GM18526 (cell line): Measurements from ENCODE around the gene FANCF.

Experiments
- POLR2A ChIP-seq: IDR thresholded peaks from 3 replicates; pipeline ENCODE4 v1.6.1; 2011; ENCODE audit not compliant: insufficient read length; ENCODE audit errors: extremely low read depth

The FANCF gene

DNA sequence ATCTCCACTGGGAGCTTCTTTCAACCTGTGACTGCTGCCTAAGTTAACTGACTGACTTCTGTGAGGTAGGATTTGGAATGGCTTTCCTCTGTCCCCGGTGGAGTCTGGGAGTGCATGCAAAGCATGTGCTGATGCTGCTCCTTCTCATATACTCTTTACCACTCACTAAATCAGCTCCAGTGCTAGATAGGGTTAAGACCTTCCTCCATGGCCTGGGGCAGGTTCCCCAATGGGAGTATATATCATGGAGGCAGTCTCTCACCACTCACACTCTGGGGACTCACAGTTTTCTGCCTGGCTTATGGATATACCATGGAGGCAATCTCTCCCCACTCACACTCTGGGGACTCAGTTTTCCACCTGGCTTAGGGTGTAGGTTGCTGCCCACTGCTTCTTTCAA is 10.1 kb upstream of the FANCF start:
- TF ChIP-seq POLR2A, result no peak

DNA sequence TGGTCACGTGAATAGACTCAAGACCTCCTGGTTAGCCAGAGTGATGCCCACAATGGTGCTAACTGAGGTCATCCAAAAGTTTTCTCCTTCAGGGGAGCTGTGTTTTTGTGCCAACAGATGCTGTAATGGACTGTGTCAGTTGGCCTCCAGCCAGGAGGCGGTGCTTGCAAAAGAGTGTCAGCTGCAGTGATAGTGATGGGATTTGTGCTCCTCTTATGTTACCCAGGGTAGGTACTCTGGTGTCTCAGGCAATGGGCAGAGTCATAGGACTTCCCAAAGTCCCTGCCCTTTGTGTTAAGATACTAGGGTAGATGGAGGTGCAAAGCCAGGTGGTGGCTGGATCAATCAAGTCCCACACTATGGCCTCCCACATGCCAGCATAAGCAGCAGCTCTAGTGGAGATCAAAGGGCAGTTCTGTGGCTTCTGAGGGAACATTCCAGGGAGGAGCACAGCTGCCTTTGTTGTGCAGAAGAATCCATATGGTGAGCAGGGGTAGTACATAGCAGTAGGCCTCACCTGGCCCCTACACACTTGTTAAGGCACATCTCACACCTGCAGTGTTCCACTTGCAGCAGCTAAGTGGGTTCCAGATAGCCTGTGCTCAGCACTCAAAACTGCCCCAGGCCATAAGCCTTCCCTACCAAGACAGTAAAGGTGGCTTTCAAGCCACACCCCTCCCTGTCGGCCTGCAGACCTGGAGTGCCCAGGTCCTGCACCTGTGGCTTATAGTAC is 9.4 kb upstream of the FANCF start:
- TF ChIP-seq POLR2A, result no peak

DNA sequence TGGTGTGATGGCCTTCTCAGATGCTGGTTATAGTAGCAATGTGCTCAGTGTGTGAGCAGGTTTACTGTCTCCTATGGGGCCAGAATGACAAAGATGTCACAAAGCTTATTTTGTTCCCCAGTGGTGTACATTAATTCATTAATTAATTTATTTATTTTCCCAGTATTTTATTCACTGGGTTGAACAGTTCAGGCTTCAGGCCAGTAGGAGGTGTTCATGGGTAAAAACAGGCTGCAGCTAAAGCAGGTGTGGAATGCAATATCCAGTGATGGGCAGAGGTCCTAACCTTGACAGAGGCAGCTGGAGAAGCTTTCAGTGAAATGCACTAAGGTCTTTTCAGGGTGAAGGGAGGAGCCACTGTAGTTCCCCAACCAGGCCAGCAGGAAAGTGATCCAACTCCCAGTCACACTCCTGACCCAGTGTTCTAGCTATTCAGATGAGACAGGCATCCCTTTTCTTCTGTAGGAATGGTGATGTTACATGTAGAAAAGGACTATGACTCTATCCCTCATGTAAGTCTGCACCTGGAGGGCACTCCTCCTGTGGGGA is 7.8 kb upstream of the FANCF start:
- no peak for TF ChIP-seq POLR2A

DNA sequence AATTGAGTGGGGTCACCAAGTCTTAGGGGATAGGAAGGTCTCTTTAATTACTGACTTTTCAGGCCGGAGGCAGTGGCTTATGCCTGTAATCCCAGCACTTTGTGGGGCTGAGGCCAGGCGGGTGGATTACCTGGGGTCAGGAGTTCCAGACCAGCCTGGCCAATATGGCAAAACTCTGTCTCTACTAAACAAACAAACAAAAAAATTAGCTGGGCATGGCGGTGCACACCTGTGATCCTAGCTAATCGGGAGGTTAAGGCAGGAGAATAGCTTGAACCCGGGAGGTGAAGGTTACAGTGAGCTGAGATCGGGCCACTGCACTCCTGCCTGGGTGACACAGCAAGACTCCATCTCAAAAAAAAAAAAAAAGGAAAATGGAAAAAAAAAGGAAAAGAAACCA is 1.8 kb upstream of the FANCF start:
- no peak for TF ChIP-seq POLR2A

DNA sequence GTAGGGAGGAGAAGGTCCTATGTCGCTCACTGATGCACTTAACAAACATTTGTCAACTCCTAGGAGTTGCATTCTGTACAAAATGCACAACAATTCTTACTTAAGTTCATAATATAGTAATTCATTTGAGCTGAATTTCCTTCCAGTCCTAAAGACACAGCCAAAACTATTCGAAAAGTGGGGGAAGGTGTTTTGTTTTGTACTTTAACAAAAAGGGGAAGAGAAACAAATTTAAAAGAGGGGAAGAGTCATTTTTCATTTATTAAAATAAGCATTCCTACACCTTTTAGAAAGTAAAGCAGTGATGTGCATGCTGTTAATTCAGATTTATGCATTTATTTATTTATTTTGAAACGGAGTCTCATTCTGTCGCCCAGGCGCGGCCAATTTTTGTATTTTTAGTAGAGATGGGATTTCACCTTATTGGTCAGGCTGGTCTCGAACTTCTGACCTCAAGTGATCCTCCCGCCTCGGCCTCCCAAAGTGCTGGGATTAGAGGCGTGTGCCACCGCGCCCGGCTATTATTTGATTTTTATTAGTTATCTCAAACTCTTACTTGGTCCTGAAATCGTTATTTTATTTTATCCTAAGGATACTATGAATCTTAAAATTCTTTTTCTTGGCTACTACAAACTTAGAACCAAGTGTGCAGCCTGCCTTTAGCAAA is 1.1 kb upstream of the FANCF start:
- no peak for TF ChIP-seq POLR2A

DNA sequence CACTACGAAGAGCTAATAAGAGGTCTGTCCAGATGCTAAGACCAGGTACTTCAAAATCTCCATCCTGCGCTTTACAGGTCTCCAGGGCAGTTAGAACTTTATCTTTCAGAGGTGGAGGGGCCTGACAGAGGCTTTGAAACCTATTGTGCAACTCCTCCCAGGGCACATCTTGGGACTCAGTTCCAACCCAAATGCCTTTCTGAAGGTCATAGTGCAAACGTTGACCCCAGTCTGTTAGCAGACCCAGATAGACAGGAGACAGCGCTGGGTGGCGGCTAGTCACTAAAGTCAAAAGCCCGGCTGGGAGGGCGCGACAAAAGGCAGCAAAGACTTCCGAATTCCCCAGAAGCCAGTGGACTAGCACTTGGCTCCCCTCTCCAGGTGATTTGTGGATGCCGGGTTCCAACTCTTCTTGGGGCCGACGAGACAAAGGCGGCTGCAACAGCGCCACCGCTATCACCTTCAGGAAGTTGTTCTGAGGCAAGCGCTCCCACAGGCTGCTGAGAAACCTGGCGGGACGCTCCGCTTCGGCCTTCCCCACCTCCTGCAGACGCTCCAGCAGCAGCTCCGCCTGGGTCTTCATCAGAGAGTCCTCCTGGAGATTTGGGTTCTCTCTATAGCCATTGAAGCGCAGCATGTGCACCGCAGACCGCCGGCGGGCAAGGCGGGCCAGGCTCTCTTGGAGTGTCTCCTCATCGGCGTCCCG is 728 bp downstream of the FANCF start:
- TF ChIP-seq POLR2A, result no peak

DNA sequence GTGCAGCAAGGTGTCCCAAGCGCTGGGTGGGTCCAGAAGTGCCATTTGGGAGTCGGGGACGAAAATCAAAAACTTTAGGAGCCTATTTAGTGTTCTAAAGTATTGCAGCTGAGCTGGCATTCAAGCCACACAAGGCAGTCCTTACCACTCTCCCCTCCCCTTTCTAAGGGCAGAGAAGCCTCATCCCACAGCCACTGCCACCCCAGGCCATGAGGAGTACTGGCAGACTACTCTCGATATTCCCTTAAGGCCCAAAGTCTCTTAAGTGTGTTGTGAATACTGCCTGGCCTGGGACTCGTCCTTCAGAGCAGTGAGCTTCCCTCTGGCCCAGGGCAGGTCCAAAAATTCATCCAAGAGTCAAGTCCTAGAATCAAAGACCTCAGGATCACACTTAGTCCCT is 7.8 kb downstream of the FANCF start:
- no peak for TF ChIP-seq POLR2A

DNA sequence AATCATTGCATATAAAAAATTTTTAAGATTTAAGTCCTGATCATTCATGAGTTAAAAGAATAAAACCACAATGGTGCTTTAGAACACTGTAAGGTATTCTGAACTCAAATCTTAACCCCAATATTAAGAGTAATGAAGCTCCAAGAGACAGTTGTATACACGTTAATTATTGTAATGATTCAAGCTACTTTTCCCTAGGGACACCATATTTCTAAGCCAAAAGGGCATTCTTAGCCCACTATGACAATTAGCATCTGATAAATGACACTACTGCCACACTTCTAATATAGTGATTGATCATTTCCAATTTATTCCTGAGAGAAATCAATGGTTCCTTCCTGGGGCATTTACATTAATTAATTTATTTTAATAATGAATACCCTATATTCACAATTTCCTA is 21.7 kb downstream of the FANCF start:
- TF ChIP-seq POLR2A, result no peak

DNA sequence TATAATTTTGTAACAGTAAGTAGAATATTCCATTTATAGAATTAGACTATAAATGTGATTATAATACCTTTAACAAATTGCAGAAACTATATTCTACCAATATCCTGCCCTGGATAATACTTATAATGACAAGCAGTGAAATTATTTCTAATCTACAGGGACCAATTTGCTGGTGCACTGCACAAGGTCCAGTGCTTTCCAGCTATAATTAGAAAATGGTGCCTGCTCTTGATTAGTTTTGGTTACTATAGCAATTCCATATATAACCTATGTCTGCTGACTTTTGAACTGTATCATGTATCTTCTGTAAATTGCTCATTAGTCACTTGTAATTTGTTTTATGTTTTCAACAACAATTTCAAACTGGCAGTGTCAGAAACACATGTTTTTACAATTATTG is 23.1 kb downstream of the FANCF start:
- no peak for TF ChIP-seq POLR2A

DNA sequence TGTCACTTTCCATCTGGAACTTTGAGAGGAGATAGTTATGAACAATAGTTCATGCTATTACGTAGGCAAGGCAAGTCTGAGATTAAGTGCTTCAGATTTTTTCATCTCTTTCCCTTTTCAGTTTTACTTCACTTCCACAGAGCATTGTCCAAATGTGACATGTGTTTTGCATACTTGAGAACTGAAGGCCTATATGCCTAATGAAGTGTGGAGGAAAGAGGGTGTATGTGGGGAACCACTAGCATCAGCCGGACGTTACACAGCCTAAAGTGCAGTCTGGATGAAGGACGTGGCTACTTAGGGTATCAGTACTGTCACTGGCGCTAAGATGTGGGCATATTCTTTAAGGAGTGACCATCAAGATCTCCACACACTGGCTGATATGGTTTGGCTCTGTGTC is 26.2 kb downstream of the FANCF start:
- no peak for TF ChIP-seq POLR2A

DNA sequence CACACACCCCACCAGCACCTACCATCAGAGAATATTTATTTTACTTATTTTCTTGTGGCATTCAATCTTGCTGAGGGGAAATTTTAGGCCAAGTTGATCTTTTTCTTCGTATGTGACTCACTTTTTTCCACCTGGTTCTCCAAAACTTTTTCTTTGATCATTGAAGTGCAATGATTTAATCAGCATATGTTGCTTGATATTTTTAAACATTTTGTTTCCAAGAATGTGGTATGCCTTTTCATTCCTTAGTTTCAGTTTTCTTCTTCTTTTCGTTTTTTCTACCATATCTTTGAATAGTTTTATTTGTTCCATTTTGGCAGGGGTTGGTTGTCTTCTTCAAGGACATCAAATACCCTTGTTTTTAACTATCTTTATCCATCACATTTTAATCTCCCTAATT is 28.6 kb downstream of the FANCF start:
- no peak for TF ChIP-seq POLR2A

DNA sequence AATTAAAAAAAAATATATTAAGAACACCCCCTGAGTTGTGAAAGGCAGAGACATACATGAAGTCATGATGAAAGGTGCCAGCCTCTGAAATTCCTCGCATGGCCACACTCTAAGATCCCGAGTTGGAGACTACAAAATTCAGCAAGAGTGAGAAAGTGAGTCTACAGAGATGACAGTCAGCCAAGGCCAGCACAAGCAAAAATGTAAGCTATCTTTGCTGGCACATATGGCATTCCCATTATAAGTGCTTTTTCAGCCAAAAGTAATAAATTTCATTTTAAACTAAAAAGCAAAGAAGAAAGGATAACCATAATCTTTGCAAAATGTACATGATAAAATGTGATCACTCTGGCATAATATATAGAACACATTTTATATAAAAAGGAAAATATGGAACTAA is 40.6 kb downstream of the FANCF start:
- TF ChIP-seq POLR2A, result no peak

DNA sequence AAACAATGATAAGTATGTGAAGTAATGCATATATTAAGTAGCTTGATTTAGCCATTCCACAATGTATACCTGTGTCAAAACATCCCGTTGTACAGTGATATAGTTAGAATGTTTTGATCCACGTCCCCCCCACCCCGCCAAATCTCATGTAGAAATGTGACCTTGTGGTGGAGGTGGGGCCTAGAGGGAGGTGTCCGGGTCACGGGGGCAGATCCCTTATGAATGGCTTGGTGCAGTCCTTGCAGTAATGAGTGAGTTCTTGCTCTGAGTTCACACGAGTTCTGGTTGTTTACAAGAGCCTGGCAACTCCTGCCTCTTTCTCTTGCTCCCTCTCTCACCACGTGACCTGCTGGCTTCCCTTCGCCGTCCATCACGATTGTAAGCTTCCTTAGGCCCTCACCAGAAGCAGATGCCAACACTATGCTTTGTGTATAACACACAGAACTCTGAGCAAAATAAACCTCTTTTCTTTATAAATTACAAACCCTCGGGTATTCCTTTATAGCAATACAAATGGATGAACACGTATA is 41.6 kb downstream of the FANCF start:
- no peak for TF ChIP-seq POLR2A

DNA sequence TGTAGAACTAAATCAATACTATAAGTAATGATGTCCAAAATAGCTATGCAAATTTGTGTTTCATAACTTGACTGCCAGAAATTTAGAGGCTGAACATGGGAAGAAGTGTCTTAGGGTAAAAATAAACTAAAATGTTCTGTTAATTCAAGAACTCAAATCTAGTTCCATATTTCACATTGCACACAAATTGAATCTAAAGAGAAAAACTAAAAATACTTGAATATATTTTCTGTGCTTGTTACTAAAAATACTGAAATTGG is 43.5 kb downstream of the FANCF start:
- no peak for TF ChIP-seq POLR2A

DNA sequence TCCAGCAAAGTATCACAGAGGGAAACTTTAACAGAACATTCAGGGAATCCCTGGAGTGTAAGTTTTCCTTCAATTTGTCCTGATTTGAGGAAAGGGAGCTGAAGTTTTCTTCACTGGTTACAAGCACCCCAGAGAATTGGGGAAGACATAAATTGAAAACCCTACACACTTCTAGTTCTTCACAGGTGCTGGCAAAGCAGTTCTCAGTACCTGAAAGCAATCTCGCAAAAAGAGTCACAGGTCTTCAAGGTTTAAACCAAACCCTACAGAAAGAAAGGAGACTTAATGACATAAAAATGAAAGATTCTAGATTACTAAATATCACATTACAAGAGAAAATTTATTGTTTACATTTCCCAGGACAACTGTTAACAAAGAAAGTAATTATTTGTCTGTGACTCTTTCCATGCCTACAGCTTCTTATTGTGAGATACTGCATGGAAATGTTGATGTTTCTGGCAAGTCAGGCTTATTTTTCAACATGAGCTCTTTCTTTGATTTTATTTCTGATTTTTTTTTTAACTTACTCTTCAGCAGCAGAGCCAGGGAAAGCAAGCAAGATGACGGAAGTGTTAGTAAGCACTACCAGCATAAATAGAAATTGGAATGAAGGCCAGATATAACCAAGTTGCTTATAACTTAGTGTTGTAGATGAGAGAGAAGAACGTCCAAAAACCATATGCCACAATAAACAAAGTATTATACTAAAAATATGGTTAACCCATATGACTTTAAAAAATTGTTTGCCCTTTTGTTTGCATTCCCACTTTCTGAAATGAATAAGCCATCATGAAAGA is 44.1 kb downstream of the FANCF start:
- TF ChIP-seq POLR2A, result no peak
